IMR-90 (cell line): ENCODE results near the gene RBBP7. TPM values are rescaled to one million over a fixed set of nuclear protein-coding genes. Genes with fewer than 3 reads are reported as not detected.

ENCODE experiments used
- ATAC-seq: fragments of 200-7000 bp; cut with Tn5 transposase; 2 replicates; pipeline ENCODE4 v1.9.1; 2020; ENCODE audit warnings: low read depth, mild to moderate bottlenecking, moderate library complexity
- BruUV-seq: library from RNA; stranded (reverse); fragments of 400-500 nt; replicated peaks from 2 replicates; lab custom pipeline; 2021; lab: Mats Ljungman, UMichigan
- CTCF ChIA-PET: fragments of 300-600 bp; formaldehyde crosslinking; extraction: SDS; loops from one replicate; lab custom pipeline; 2021; ENCODE audit warnings: antibody characterized with exemption; lab: Yijun Ruan, JAX
- POLR2A ChIA-PET: fragments of 300-600 bp; sonication (Branson Sonifier 250); formaldehyde crosslinking; loops from one replicate; lab custom pipeline; 2022; ENCODE audit warnings: antibody characterized with exemption; ENCODE audit not compliant: unreplicated experiment; lab: Charles Lee
- DNase-seq: peaks from one replicate; pipeline ENCODE4 v3.0.0; 2013
- H2AFZ ChIP-seq: replicated peaks from 2 replicates; pipeline ENCODE3; 2013; ENCODE audit warnings: low read length, mild to moderate bottlenecking; ENCODE audit not compliant: poor library complexity
- H2AK5ac ChIP-seq: 2 replicates; pipeline ENCODE4 v1.6.1; 2013; ENCODE audit warnings: low read depth, low read length, inconsistent platforms
- H2AK9ac ChIP-seq: replicated peaks from 2 replicates; pipeline ENCODE3; 2013; ENCODE audit warnings: mild to moderate bottlenecking, low read depth, low read length, moderate library complexity; ENCODE audit not compliant: poor library complexity
- H2BK120ac ChIP-seq: 2 replicates; pipeline ENCODE4 v1.6.1; 2013; ENCODE audit warnings: low read depth, low read length, inconsistent platforms
- H2BK15ac ChIP-seq: 3 replicates; pipeline ENCODE4 v1.6.1; 2013; ENCODE audit warnings: low read depth, low read length, inconsistent platforms
- H2BK20ac ChIP-seq: 2 replicates; pipeline ENCODE4 v1.6.1; 2013; ENCODE audit warnings: low read depth, mild to moderate bottlenecking, inconsistent platforms, low read length, moderate library complexity
- H2BK5ac ChIP-seq: 2 replicates; pipeline ENCODE4 v1.6.1; 2013; ENCODE audit warnings: mild to moderate bottlenecking, low read depth, low read length, inconsistent platforms; ENCODE audit not compliant: poor library complexity, severe bottlenecking
- H3K14ac ChIP-seq: replicated peaks from 2 replicates; pipeline ENCODE4 v1.6.1; 2013; ENCODE audit warnings: low read depth, low read length, inconsistent platforms
- H3K18ac ChIP-seq: 2 replicates; pipeline ENCODE4 v1.6.1; 2013; ENCODE audit warnings: low read depth, low read length, control low read depth
- H3K23ac ChIP-seq: 2 replicates; pipeline ENCODE4 v1.6.1; 2013; ENCODE audit warnings: low read depth, low read length, inconsistent platforms
- H3K27ac ChIP-seq: 2 replicates; pipeline ENCODE4 v1.5.1; 2013; ENCODE audit warnings: mild to moderate bottlenecking, control low read depth, low read length; ENCODE audit not compliant: insufficient read depth
- H3K27me3 ChIP-seq: 2 replicates; pipeline ENCODE4 v1.6.1; 2013; ENCODE audit warnings: low read length; ENCODE audit not compliant: control insufficient read depth, insufficient read depth
- H3K36me3 ChIP-seq: 2 replicates; pipeline ENCODE4 v1.6.1; 2013; ENCODE audit warnings: low read length, mixed read lengths; ENCODE audit not compliant: control insufficient read depth, insufficient read depth
- H3K4ac ChIP-seq: 2 replicates; pipeline ENCODE4 v1.6.1; 2013; ENCODE audit warnings: low read depth, low read length, inconsistent platforms
- H3K4me1 ChIP-seq: 2 replicates; pipeline ENCODE4 v1.6.1; 2013; ENCODE audit warnings: low read length, mixed read lengths; ENCODE audit not compliant: control insufficient read depth, insufficient read depth
- H3K4me2 ChIP-seq: 2 replicates; pipeline ENCODE4 v1.6.1; 2013; ENCODE audit warnings: low read depth, mild to moderate bottlenecking, control low read depth, low read length, moderate library complexity
- H3K4me3 ChIP-seq: 2 replicates; pipeline ENCODE4 v1.5.1; 2013; ENCODE audit warnings: low read depth, mild to moderate bottlenecking, control low read depth, low read length, moderate library complexity; ENCODE audit not compliant: insufficient read depth
- H3K56ac ChIP-seq: 2 replicates; pipeline ENCODE4 v1.6.1; 2013; ENCODE audit warnings: low read length, inconsistent platforms; ENCODE audit not compliant: insufficient read depth; ENCODE audit errors: extremely low read depth
- H3K79me1 ChIP-seq, 2 experiments: 2 replicates each; pipeline ENCODE4 v1.6.1; 2013; ENCODE audit warnings: low read length in 2 of 2, inconsistent platforms in 1 of 2, low read depth in 1 of 2
- H3K9ac ChIP-seq: 2 replicates; pipeline ENCODE4 v1.6.1; 2013; ENCODE audit warnings: low read depth, low read length, control low read depth
- H3K9me1 ChIP-seq: 2 replicates; pipeline ENCODE4 v1.6.1; 2013; ENCODE audit warnings: low read length, inconsistent platforms; ENCODE audit not compliant: insufficient read depth
- H3K9me3 ChIP-seq: 2 replicates; pipeline ENCODE4 v1.6.1; 2013; ENCODE audit warnings: low read length; ENCODE audit not compliant: control insufficient read depth, insufficient read depth
- H4K20me1 ChIP-seq: 2 replicates; pipeline ENCODE4 v1.6.1; 2013; ENCODE audit warnings: low read length, inconsistent platforms; ENCODE audit not compliant: insufficient read depth
- H4K5ac ChIP-seq: 2 replicates; pipeline ENCODE4 v1.6.1; 2013; ENCODE audit warnings: mild to moderate bottlenecking, low read depth, low read length, control low read depth
- H4K8ac ChIP-seq, 2 experiments: 2 replicates each; pipeline ENCODE4 v1.6.1; 2013; ENCODE audit warnings: low read depth in 2 of 2, low read length in 2 of 2, control low read depth in 1 of 2, inconsistent platforms in 1 of 2
- H4K91ac ChIP-seq: 2 replicates; pipeline ENCODE4 v1.6.1; 2013; ENCODE audit warnings: low read depth, low read length, inconsistent platforms; ENCODE audit not compliant: insufficient read depth
- POLR2A ChIP-seq: IDR thresholded peaks from 2 replicates; pipeline ENCODE4 v1.6.1; 2012; ENCODE audit warnings: mild to moderate bottlenecking, low read depth, low read length
- WGBS, 2 experiments: methylation state at CpG; one replicate each; pipeline versions ENCODE4 v1.1.5 to v1.1.7; 2013; ENCODE audit warnings: missing lambda C conversion rate in 2 of 2; ENCODE audit not compliant: insufficient read length in 1 of 2; ENCODE audit errors: extremely low coverage in 2 of 2; 5-methylcytosine and 5-hydroxymethylcytosine counted together
- dilution Hi-C: fragments of 300-500 bp; cut with HindIII; formaldehyde crosslinking; loops from one replicate; pipeline ENCODE4 v1.14.3; 2018; ENCODE audit warnings: low sequenced_read_pairs; ENCODE audit not compliant: unreplicated experiment
- in situ Hi-C: fragments of 300-500 bp; cut with MboI; formaldehyde crosslinking; loops from 3 replicates; pipeline ENCODE4 v1.14.3; 2019; ENCODE audit warnings: low sequenced_read_pairs, inconsistent platforms, mixed read lengths
- intact Hi-C: fragments of 100-400 bp; cut with micrococcal nuclease; formaldehyde crosslinking; loops from 2 replicates; pipeline ENCODE4 v1.10.0; 2022
- polyA plus RNA-seq, 3 experiments: library from polyadenylated mRNA; depleted of rRNA; stranded (reverse); fragments of >200 nt; gene quantifications; 2 replicates each; pipeline ENCODE4 v1.2.3, GENCODE V29; 2012; ENCODE audit warnings: low replicate concordance in 1 of 3
- total RNA-seq: library from RNA; depleted of rRNA; stranded (reverse); fragments of >200 nt; gene quantifications from 2 replicates; pipeline ENCODE4 v1.2.3, GENCODE V29; 2012

RBBP7 gene
- total and polyA plus RNA-seq, 2 of the 4 experiments (the other 2 are of a cell fraction), result 147 to 149 TPM

DNA sequence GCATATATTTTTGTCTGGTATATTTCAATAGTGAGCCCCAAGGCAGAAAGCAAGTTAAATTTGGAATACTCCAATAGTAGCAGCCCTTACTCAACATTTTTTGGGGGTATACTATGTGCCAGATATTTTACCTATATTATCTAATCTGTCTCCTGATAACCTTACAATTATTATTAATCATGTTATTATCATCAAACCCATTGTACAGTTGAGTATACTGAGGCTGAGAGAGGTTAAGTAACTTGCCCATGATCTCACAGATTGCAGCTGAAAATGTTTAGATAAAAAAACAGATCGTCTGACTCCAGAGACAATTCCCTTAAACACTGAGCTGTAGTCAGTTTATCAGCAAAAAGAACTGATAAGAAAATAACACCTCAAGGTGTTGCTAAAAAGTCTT is 6.5 kb upstream of the RBBP7 start:
- Histone ChIP-seq H4K8ac (no peak overlapping the region), H3K14ac (no peak overlapping the region), H3K9me1 (no peaks in the 10 kb centered on the region), H2BK5ac (no peak overlapping the region), H4K91ac (no peak overlapping the region), H2AK5ac (no peak overlapping the region), H2AK9ac (no peak overlapping the region), H3K56ac (no peak overlapping the region), H3K4me2 (no peak overlapping the region), H2BK120ac (no peak overlapping the region), H3K27ac (no peak overlapping the region), H3K18ac (no peak overlapping the region), H3K9me3 (no peaks in the 10 kb centered on the region), H3K79me1 (no peaks in the 10 kb centered on the region), H2BK20ac (no peak overlapping the region), H3K36me3 (no peaks in the 10 kb centered on the region), H4K5ac (no peak overlapping the region), H2AFZ (no peak overlapping the region), H3K23ac (no peak overlapping the region), H4K20me1 (no peaks in the 10 kb centered on the region), H3K4me3 (no peak overlapping the region), H3K27me3 (peaks cover 16% of the 10 kb centered on the region), H3K9ac (no peak overlapping the region), H2BK15ac (no peak overlapping the region), H3K4ac (no peak overlapping the region), H3K4me1 (no peaks in the 10 kb centered on the region)
- ATAC-seq (no peak), DNase-seq (no peak)
- intact Hi-C loops, result no loop called here
- no CpG with 5 or more reads among the region's 1 CpG for WGBS, 2 experiments
- dilution Hi-C loops, result no loop called here
- ChIA-PET POLR2A (no interaction called here), CTCF (no interaction called here)
- BruUV-seq, result no TSS peak
- TF ChIP-seq POLR2A, result no peak
- in situ Hi-C loops, result no loop called here
